SH-SY5Y (cell line): ENCODE results near the gene TSGA10IP.

Source experiments
- GATA2 ChIP-seq: IDR thresholded peaks from 2 replicates; pipeline ENCODE4 v1.6.1; 2011; ENCODE audit warnings: mild to moderate bottlenecking, low read depth, low read length
- GATA3 ChIP-seq: IDR thresholded peaks from 2 replicates; pipeline ENCODE4 v1.6.1; 2011; ENCODE audit warnings: low read depth, mild to moderate bottlenecking, low read length, moderate library complexity

GRCh38 chr11:65947603-65948125, 2.4 kb downstream of the TSGA10IP start:
- no peak for TF ChIP-seq GATA3
- no peak for TF ChIP-seq GATA2
